RWPE2 (cell line): ENCODE data around the gene SYCP2L.
A peak's percentile ranks its signal among the peaks of the same experiment; 100 is the strongest.

Experiments
- ATAC-seq: fragments of 200-7000 bp; cut with Tn5 transposase; 3 replicates; pipeline ENCODE4 v1.9.1; 2021; ENCODE audit warnings: low read depth
- DNase-seq: peaks from one replicate; pipeline ENCODE4 v3.0.0-alpha.2; 2020; ENCODE audit warnings: low spot score
- H3K27ac ChIP-seq: fragments of 450-650 bp; 2 replicates; pipeline ENCODE4 v1.5.1; 2017; ENCODE audit warnings: mild to moderate bottlenecking; ENCODE audit not compliant: poor library complexity, severe bottlenecking
- H3K27me3 ChIP-seq: fragments of 250-450 bp; sonication (Bioruptor Pico); 2 replicates; pipeline ENCODE4 v1.5.1; 2021; ENCODE audit warnings: mild to moderate bottlenecking, moderate library complexity; ENCODE audit not compliant: insufficient read depth, poor library complexity, severe bottlenecking
- H3K36me3 ChIP-seq: fragments of 250-450 bp; sonication (Bioruptor Pico); 2 replicates; pipeline ENCODE4 v1.5.1; 2020; ENCODE audit warnings: low read depth, mild to moderate bottlenecking, moderate library complexity
- H3K4me1 ChIP-seq: fragments of 250-450 bp; sonication (Bioruptor Pico); 2 replicates; pipeline ENCODE4 v1.5.1; 2021; ENCODE audit warnings: mild to moderate bottlenecking, moderate library complexity; ENCODE audit not compliant: insufficient read depth, poor library complexity, severe bottlenecking
- H3K4me3 ChIP-seq: fragments of 250-450 bp; sonication (Bioruptor Pico); 2 replicates; pipeline ENCODE4 v1.5.1; 2021; ENCODE audit warnings: mild to moderate bottlenecking, moderate library complexity; ENCODE audit not compliant: severe bottlenecking
- H3K9me3 ChIP-seq: fragments of 250-450 bp; sonication (Bioruptor Pico); 2 replicates; pipeline ENCODE4 v1.5.1; 2021; ENCODE audit warnings: mild to moderate bottlenecking, moderate library complexity; ENCODE audit not compliant: severe bottlenecking
- TF ChIP-seq, protein P1 (sequence below): fragments of 450-650 bp; IDR thresholded peaks from one replicate; pipeline ENCODE4 v1.5.1; 2017; ENCODE audit warnings: mild to moderate bottlenecking, moderate library complexity; ENCODE audit not compliant: poor library complexity, severe bottlenecking

Gene SYCP2L

DNA sequence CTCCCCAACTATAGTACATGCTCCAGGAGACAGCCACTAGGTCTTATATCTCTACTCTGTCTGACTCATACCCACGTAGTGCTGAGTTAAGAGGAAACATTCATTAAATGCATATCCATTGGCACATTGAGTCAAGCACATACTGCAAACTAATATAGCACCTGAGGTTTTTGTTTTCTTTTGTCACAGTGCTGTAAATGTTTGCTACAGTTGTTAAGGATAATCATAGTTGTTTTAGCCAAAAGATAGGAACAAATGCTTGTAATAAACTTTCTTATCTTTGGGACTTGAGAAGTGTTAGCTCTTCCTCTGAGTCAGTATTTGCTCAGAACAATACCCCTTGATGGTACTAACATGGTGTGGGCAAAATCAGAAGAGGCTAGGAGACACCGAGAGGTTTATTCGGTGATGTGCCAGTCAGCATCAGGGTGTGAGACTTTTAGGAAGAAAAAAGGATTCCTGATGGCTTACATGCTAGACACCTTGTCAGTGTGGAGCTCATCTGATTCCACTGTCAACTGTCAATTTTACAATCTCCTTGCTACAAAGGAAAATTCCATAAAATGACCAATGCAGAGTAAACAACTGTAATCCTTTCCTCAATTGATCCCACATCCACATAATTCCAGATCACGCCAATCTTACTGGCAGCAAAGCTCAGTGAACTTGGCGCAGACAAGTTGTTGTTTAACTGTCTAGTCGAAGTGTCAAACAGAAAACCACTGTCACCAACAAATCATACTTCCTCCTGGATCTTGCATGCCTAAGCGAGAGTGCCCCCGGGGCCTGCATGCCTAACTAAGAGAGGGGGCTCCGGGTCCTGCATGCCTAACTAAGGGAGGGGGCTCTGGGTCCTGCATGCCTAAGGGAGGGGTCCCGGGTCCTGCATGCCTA lies 121.1 kb downstream of the SYCP2L start:
- no peaks in the 10 kb centered on the region for H3K9me3 ChIP-seq
- peaks cover 36% of the 10 kb centered on the region for H3K4me1 ChIP-seq
- ATAC-seq (peak; percentile 78), DNase-seq (no peak)
- no peaks in the 10 kb centered on the region for H3K27me3 ChIP-seq
- H3K27ac ChIP-seq = peak overlapping the region; percentile 42
- H3K36me3 ChIP-seq = no peaks in the 10 kb centered on the region
- no peak overlapping the region for H3K4me3 ChIP-seq
- TF ChIP-seq, protein P1, sequence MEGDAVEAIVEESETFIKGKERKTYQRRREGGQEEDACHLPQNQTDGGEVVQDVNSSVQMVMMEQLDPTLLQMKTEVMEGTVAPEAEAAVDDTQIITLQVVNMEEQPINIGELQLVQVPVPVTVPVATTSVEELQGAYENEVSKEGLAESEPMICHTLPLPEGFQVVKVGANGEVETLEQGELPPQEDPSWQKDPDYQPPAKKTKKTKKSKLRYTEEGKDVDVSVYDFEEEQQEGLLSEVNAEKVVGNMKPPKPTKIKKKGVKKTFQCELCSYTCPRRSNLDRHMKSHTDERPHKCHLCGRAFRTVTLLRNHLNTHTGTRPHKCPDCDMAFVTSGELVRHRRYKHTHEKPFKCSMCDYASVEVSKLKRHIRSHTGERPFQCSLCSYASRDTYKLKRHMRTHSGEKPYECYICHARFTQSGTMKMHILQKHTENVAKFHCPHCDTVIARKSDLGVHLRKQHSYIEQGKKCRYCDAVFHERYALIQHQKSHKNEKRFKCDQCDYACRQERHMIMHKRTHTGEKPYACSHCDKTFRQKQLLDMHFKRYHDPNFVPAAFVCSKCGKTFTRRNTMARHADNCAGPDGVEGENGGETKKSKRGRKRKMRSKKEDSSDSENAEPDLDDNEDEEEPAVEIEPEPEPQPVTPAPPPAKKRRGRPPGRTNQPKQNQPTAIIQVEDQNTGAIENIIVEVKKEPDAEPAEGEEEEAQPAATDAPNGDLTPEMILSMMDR = no peak

DNA sequence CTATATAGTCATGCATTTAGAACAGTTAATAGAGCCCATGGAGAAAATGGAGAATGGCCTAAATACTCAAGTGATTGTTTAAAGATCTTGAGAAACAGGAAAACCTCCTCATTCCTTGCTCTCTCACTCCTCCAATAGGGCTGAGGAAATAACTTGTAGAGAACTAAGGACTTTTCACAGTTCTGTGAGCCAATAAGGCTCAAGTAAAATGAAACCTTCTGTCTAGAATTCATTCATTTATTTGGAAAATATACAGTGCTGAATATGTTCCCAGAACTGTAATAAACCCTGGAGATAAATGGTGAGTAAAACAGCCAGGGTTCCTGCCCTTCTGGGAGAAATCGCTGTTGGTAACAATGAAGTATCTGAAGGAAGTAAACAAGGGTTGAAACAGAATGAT lies 122.0 kb downstream of the SYCP2L start:
- no peak for DNase-seq
- TF ChIP-seq, protein P1 = no peak
- peaks cover 36% of the 10 kb centered on the region for H3K4me1 ChIP-seq
- no peaks in the 10 kb centered on the region for H3K36me3 ChIP-seq
- H3K27me3 ChIP-seq = no peaks in the 10 kb centered on the region
- H3K27ac ChIP-seq = peak overlapping the region; percentile 42
- ATAC-seq = no peak
- H3K4me3 ChIP-seq = no peak overlapping the region
- H3K9me3 ChIP-seq = no peaks in the 10 kb centered on the region

DNA sequence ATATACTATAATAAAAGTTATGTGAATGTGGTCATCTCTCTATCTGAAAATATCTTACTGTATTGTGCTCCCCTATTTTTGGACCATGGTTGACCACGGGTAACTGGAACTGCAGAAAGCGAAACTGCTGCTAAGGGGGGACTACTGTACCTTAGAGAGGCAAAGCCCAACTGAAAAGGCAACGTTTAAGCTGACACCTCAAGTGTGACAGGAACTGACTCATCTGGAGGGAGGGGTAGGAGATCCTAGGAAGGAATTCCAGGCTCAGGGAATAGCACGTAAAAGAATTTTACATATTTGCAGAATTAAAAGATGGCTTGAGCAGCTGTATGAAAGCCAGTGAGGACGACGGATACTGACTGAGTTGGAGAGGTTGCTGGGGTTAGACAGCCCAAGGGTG lies 122.5 kb downstream of the SYCP2L start:
- ATAC-seq = peak; percentile 57

DNA sequence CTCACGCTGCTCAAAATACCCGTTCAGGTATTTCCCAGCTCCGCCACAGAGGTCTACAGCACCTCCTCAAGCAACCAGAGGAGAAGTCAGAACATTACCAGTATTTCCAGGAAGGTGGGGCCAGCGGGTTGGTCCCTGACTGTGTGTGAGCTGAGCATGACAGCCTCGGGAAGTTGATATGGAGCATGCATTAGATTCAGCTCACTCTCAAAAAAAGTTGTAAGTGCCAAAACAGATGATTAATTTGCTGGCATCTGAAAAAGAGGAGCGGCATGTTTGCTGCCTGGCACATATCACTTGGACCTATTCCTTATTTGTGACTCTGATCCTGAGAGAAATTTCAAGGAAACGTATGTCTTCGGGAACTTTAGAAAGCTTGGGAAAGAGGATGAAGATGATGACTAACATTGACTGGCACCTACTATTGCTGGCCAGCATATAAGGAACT lies 125.0 kb downstream of the SYCP2L start:
- no peaks in the 10 kb centered on the region for H3K27me3 ChIP-seq
- H3K4me1 ChIP-seq = peaks cover 36% of the 10 kb centered on the region
- ATAC-seq (peak; percentile 87), DNase-seq (no peak)
- H3K36me3 ChIP-seq = no peaks in the 10 kb centered on the region
- H3K27ac ChIP-seq = peak overlapping the region; percentile 21
- H3K9me3 ChIP-seq = no peaks in the 10 kb centered on the region
- TF ChIP-seq, protein P1 = peak; percentile 28
- no peak overlapping the region for H3K4me3 ChIP-seq

More for the DNA sequence above, 122.5 kb downstream of the SYCP2L start:
- Histone ChIP-seq H3K27me3 (no peaks in the 10 kb centered on the region), H3K36me3 (no peaks in the 10 kb centered on the region), H3K4me1 (peaks cover 36% of the 10 kb centered on the region), H3K4me3 (no peak overlapping the region), H3K9me3 (no peaks in the 10 kb centered on the region), H3K27ac (peak overlapping the region; percentile 42)
- no peak for DNase-seq
- TF ChIP-seq, protein P1 = no peak

DNA sequence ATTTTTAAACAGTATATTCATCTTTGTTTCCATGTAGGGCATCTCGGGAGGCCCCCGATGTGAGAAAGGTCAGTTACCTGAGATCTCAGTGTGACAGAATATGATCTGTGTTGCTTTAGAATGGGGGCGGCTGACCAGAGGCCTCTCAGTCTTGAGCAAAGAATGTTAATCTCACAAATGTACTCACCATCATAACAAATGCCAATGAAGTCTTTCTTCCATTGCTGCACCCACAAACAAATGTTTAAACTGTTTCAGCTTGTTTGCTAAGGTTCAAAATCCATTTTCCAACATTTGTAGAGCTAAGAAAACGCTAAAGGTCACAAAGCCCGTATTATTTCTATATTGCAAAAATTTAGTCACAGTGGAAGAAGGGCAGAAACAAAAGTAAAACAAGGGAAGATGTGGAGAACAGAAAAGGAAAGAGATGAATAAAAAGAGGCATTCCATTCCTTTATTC lies 125.5 kb downstream of the SYCP2L start:
- H3K27me3 ChIP-seq = no peaks in the 10 kb centered on the region
- DNase-seq (no peak), ATAC-seq (no peak; the same call in 1 of the 3 replicates)
- peaks cover 36% of the 10 kb centered on the region for H3K4me1 ChIP-seq
- H3K36me3 ChIP-seq = no peaks in the 10 kb centered on the region
- H3K27ac ChIP-seq = peak overlapping the region; percentile 21
- TF ChIP-seq, protein P1 = no peak
- no peaks in the 10 kb centered on the region for H3K9me3 ChIP-seq
- no peak overlapping the region for H3K4me3 ChIP-seq
